Hepatocyte (in vitro differentiated cells): ENCODE data around the gene TCF19. TPM values are rescaled to one million over a fixed set of nuclear protein-coding genes. Genes with fewer than 3 reads are reported as not detected.

Experiments
- DNase-seq: peaks from one replicate; pipeline ENCODE4 v3.0.0-alpha.2; 2016; ENCODE audit warnings: low spot score
- H2AFZ ChIP-seq: fragments of 200-600 bp; sonication (generic); 2 replicates; pipeline ENCODE4 v1.6.0; 2016; ENCODE audit warnings: antibody characterized with exemption, mild to moderate bottlenecking
- H3K27ac ChIP-seq: fragments of 200-600 bp; sonication (generic); 2 replicates; pipeline ENCODE4 v1.5.1; 2016; ENCODE audit warnings: mild to moderate bottlenecking
- H3K27me3 ChIP-seq: fragments of 200-600 bp; sonication (generic); 2 replicates; pipeline ENCODE4 v1.6.1; 2016
- H3K36me3 ChIP-seq: fragments of 200-600 bp; sonication (generic); replicated peaks from 2 replicates; pipeline ENCODE4 v1.5.1; 2016; ENCODE audit warnings: low read depth; ENCODE audit not compliant: insufficient read depth
- H3K4me1 ChIP-seq: fragments of 200-600 bp; sonication (generic); 2 replicates; pipeline ENCODE4 v1.5.1; 2016; ENCODE audit warnings: mild to moderate bottlenecking, moderate library complexity; ENCODE audit not compliant: insufficient read depth
- H3K4me2 ChIP-seq: fragments of 200-600 bp; sonication (generic); 2 replicates; pipeline ENCODE4 v1.6.0; 2016
- H3K4me3 ChIP-seq: fragments of 200-600 bp; sonication (generic); 2 replicates; pipeline ENCODE4 v1.5.1; 2016; ENCODE audit warnings: mild to moderate bottlenecking
- H3K79me2 ChIP-seq: fragments of 200-600 bp; sonication (generic); 2 replicates; pipeline ENCODE4 v1.6.0; 2017; ENCODE audit warnings: mild to moderate bottlenecking
- H3K9me2 ChIP-seq: fragments of 200-600 bp; sonication (generic); replicated peaks from 2 replicates; pipeline ENCODE4 v1.6.0; 2017; ENCODE audit warnings: mild to moderate bottlenecking; ENCODE audit not compliant: insufficient read depth
- H3K9me3 ChIP-seq: fragments of 200-600 bp; sonication (generic); 2 replicates; pipeline ENCODE4 v1.5.1; 2016; ENCODE audit warnings: low read depth, mild to moderate bottlenecking
- H4K20me1 ChIP-seq: fragments of 200-600 bp; sonication (generic); 2 replicates; pipeline ENCODE4 v1.6.0; 2016; ENCODE audit warnings: mild to moderate bottlenecking; ENCODE audit not compliant: insufficient read depth, poor library complexity, severe bottlenecking
- CTCF ChIP-seq: fragments of 200-600 bp; sonication (generic); IDR thresholded peaks from 2 replicates; pipeline ENCODE4 v1.5.1; 2016; ENCODE audit warnings: antibody characterized with exemption, mild to moderate bottlenecking; ENCODE audit not compliant: poor library complexity
- EZH2 ChIP-seq: fragments of 200-600 bp; sonication (generic); IDR thresholded peaks from 2 replicates; pipeline ENCODE4 v1.6.1; 2016; ENCODE audit warnings: antibody characterized with exemption, mild to moderate bottlenecking, borderline replicate concordance
- EZH2phosphoT487 ChIP-seq: fragments of 200-600 bp; sonication (generic); IDR thresholded peaks from one replicate; pipeline ENCODE4 v1.6.1; 2018; ENCODE audit warnings: antibody characterized with exemption, mild to moderate bottlenecking, low read depth, moderate library complexity; ENCODE audit not compliant: unreplicated experiment, severe bottlenecking
- WGBS: methylation state at CpG from one replicate; pipeline ENCODE4 v1.1.6; 2016; ENCODE audit warnings: low lambda C conversion rate; ENCODE audit errors: missing lambda C conversion rate; 5-methylcytosine and 5-hydroxymethylcytosine counted together
- polyA plus RNA-seq: library from polyadenylated mRNA; unstranded; fragments of >200 nt; fragmentation: Nextera tagmentation; extraction: Ambion mirVana; gene quantifications from 2 replicates; pipeline ENCODE4 v1.2.1, GENCODE V29; 2016
- total RNA-seq: library from RNA; depleted of rRNA; stranded (reverse); fragments of >200 nt; gene quantifications from 2 replicates; pipeline ENCODE4 v1.2.3, GENCODE V29; 2014

TCF19 gene
- total and polyA plus RNA-seq, 2 experiments from 2014 or later: 5.0 to 6.3 TPM

GRCh38 chr6:31140643-31141042 is 17.7 kb upstream of the TCF19 start:
- 86% methylated on average over 15 of the region's 15 CpGs for WGBS
- Histone ChIP-seq H3K9me2 (no peaks in the 10 kb centered on the region), H3K4me2 (no peak overlapping the region), H4K20me1 (no peaks in the 10 kb centered on the region), H2AFZ (no peak overlapping the region), H3K36me3 (no peaks in the 10 kb centered on the region), H3K79me2 (no peaks in the 10 kb centered on the region), H3K27me3 (no peaks in the 10 kb centered on the region), H3K27ac (no peak overlapping the region), H3K4me1 (peaks cover 4% of the 10 kb centered on the region), H3K4me3 (no peak overlapping the region), H3K9me3 (no peaks in the 10 kb centered on the region)
- no peak for TF ChIP-seq CTCF
- TF ChIP-seq EZH2phosphoT487: no peak
- no peak for TF ChIP-seq EZH2
- DNase-seq: no peak

GRCh38 chr6:31142361-31142761 is 16.0 kb upstream of the TCF19 start:
- 48% methylated on average over 2 of the region's 2 CpGs for WGBS

GRCh38 chr6:31143148-31143547 is 15.2 kb upstream of the TCF19 start:
- no peaks in the 10 kb centered on the region for H3K9me3 ChIP-seq
- H3K27ac ChIP-seq: no peak overlapping the region
- no peaks in the 10 kb centered on the region for H4K20me1 ChIP-seq
- H2AFZ ChIP-seq: no peak overlapping the region
- no peaks in the 10 kb centered on the region for H3K27me3 ChIP-seq
- H3K4me3 ChIP-seq: no peak overlapping the region
- DNase-seq: peak; percentile 60
- TF ChIP-seq EZH2phosphoT487 (no peak), CTCF (no peak), EZH2 (no peak)
- no peaks in the 10 kb centered on the region for H3K79me2 ChIP-seq
- 49% methylated on average over 11 of the region's 11 CpGs for WGBS
- H3K9me2 ChIP-seq: no peaks in the 10 kb centered on the region
- H3K4me1 ChIP-seq: no peaks in the 10 kb centered on the region
- no peaks in the 10 kb centered on the region for H3K36me3 ChIP-seq
- no peak overlapping the region for H3K4me2 ChIP-seq

More at GRCh38 chr6:31142361-31142761, 16.0 kb upstream of the TCF19 start:
- no peaks in the 10 kb centered on the region for H4K20me1 ChIP-seq
- H3K4me1 ChIP-seq: peaks cover 4% of the 10 kb centered on the region
- no peaks in the 10 kb centered on the region for H3K27me3 ChIP-seq
- no peaks in the 10 kb centered on the region for H3K9me3 ChIP-seq
- H3K4me3 ChIP-seq: no peak overlapping the region
- DNase-seq: no peak
- TF ChIP-seq EZH2phosphoT487 (no peak), CTCF (no peak), EZH2 (no peak)
- H3K27ac ChIP-seq: no peak overlapping the region
- H3K9me2 ChIP-seq: no peaks in the 10 kb centered on the region
- no peak overlapping the region for H2AFZ ChIP-seq
- H3K79me2 ChIP-seq: no peaks in the 10 kb centered on the region
- H3K36me3 ChIP-seq: no peaks in the 10 kb centered on the region
- no peak overlapping the region for H3K4me2 ChIP-seq
